A549 (cell line): ENCODE measurements around the gene MOB3A. TPM values are rescaled to one million over a fixed set of nuclear protein-coding genes. Genes with fewer than 3 reads are reported as not detected.

Experiments
- ATAC-seq, 2 experiments: fragments of 200-7000 bp in 1 of 2; fragments of >200 bp in 1 of 2; cut with Nextera tagmentation in 1 of 2; cut with Tn5 transposase in 1 of 2; 3 replicates each; pipeline versions ENCODE4 v1.8.0 to v1.9.1; 2018 to 2020; ENCODE audit warnings: mild to moderate bottlenecking in 1 of 2, moderate library complexity in 1 of 2
- CTCF ChIA-PET: fragments of 300-600 bp; sonication (Branson Sonifier 250); formaldehyde crosslinking; extraction: SDS; loops from one replicate; lab custom pipeline; 2021; ENCODE audit warnings: antibody characterized with exemption, inconsistent platforms; lab: Yijun Ruan, JAX
- POLR2A ChIA-PET: fragments of 350-600 bp; formaldehyde crosslinking; extraction: SDS; loops from one replicate; lab custom pipeline; 2021; ENCODE audit warnings: antibody characterized with exemption, inconsistent platforms; lab: Yijun Ruan, JAX
- DNase-seq, 2 experiments: peaks; one replicate each; pipeline versions ENCODE4 v3.0.0 to v3.0.0-alpha.2; 2011 to 2016; ENCODE audit warnings: low read depth in 1 of 2, low spot score in 1 of 2
- FAIRE-seq: peaks from 2 replicates; lab custom pipeline; 2011; peaks lifted over from hg19 to GRCh38; lab: Jason Lieb, UNC
- H3K27ac ChIP-seq, 2 experiments: fragments of >200 bp; sonication (Bioruptor Twin); formaldehyde crosslinking; 3 replicates each; pipeline ENCODE4 v1.5.1; 2016 to 2017
- H3K4me1 ChIP-seq: fragments of >200 bp; sonication (Bioruptor Twin); formaldehyde crosslinking; 3 replicates; pipeline ENCODE4 v1.6.1; 2016
- H3K4me2 ChIP-seq: fragments of >200 bp; sonication (Bioruptor Twin); formaldehyde crosslinking; 3 replicates; pipeline ENCODE4 v1.6.1; 2016
- H3K4me3 ChIP-seq: fragments of >200 bp; sonication (Bioruptor Twin); formaldehyde crosslinking; 3 replicates; pipeline ENCODE4 v1.5.1; 2016
- H3K9me3 ChIP-seq: fragments of >200 bp; sonication (Bioruptor Twin); formaldehyde crosslinking; 3 replicates; pipeline ENCODE4 v1.6.1; 2016
- CHD2 ChIP-seq: fragments of 150-350 bp; IDR thresholded peaks from 2 replicates; pipeline ENCODE4 v1.6.1; 2014; ENCODE audit warnings: low read length; ENCODE audit not compliant: partially characterized antibody
- CHD4 ChIP-seq: fragments of 200-600 bp; sonication (generic); IDR thresholded peaks from 2 replicates; pipeline ENCODE4 v1.6.1; 2016; ENCODE audit warnings: antibody characterized with exemption, mild to moderate bottlenecking, borderline replicate concordance
- EHF ChIP-seq: fragments of 250-450 bp; sonication (Bioruptor Pico); IDR thresholded peaks from 2 replicates; pipeline ENCODE4 v1.5.0; 2020; ENCODE audit warnings: mild to moderate bottlenecking
- EP300 ChIP-seq, 2 experiments: fragments of >200 bp; sonication (Bioruptor Twin); formaldehyde crosslinking; IDR thresholded peaks; 2 replicates in 1 of 2; 3 replicates in 1 of 2; pipeline ENCODE4 v1.6.1; 2016 to 2017
- ESRRA ChIP-seq: fragments of 150-350 bp; IDR thresholded peaks from 2 replicates; pipeline ENCODE4 v1.6.1; 2014; ENCODE audit warnings: mild to moderate bottlenecking, low read length, borderline replicate concordance
- GATA3 ChIP-seq: IDR thresholded peaks from 2 replicates; pipeline ENCODE4 v1.6.1; 2012; ENCODE audit warnings: borderline replicate concordance
- HDAC2 ChIP-seq: fragments of 200-600 bp; sonication (generic); IDR thresholded peaks from 2 replicates; pipeline ENCODE4 v1.6.1; 2016
- HEYL ChIP-seq: fragments of 250-450 bp; sonication (Bioruptor Pico); IDR thresholded peaks from 2 replicates; pipeline ENCODE4 v1.8.0; 2021; ENCODE audit warnings: mild to moderate bottlenecking, moderate library complexity
- HOXB13 ChIP-seq: fragments of 250-450 bp; sonication (Bioruptor Pico); IDR thresholded peaks from 2 replicates; pipeline ENCODE4 v1.5.0; 2020; ENCODE audit warnings: low read depth, mild to moderate bottlenecking, moderate library complexity
- JUNB ChIP-seq: fragments of >200 bp; sonication (Bioruptor Twin); formaldehyde crosslinking; IDR thresholded peaks from 2 replicates; pipeline ENCODE4 v1.6.1; 2016
- MAZ ChIP-seq: fragments of 150-350 bp; IDR thresholded peaks from 2 replicates; pipeline ENCODE4 v1.6.1; 2014; ENCODE audit warnings: antibody characterized with exemption, low read depth, low read length, borderline replicate concordance
- NFE2L2 ChIP-seq: fragments of 150-350 bp; conservative IDR thresholded peaks from 2 replicates; pipeline ENCODE4 v1.6.1; 2014; ENCODE audit warnings: low read length
- NPAS2 ChIP-seq: fragments of 250-450 bp; sonication (Bioruptor Pico); IDR thresholded peaks from 2 replicates; pipeline ENCODE4 v1.8.0; 2022; ENCODE audit warnings: mild to moderate bottlenecking, moderate library complexity, borderline replicate concordance
- POLR2A ChIP-seq: IDR thresholded peaks from 2 replicates; pipeline ENCODE4 v1.6.1; 2012; ENCODE audit warnings: mild to moderate bottlenecking, low read length
- POLR2AphosphoS2 ChIP-seq: conservative IDR thresholded peaks from 2 replicates; pipeline ENCODE4 v1.6.1; 2012; ENCODE audit warnings: low read length, improper control_type of control experiment, inconsistent platforms
- RCOR1 ChIP-seq: fragments of 150-350 bp; IDR thresholded peaks from 2 replicates; pipeline ENCODE4 v1.6.1; 2014; ENCODE audit warnings: antibody characterized with exemption, low read length, low read depth
- SMC3 ChIP-seq: fragments of >200 bp; sonication (Bioruptor Twin); formaldehyde crosslinking; IDR thresholded peaks from 3 replicates; pipeline ENCODE4 v1.6.1; 2018; ENCODE audit warnings: inconsistent platforms
- ZC3H11A ChIP-seq: fragments of 450-650 bp; IDR thresholded peaks from 2 replicates; pipeline ENCODE4 v1.6.1; 2014; ENCODE audit warnings: antibody characterized with exemption, mild to moderate bottlenecking
- ZNF302 ChIP-seq: fragments of 250-450 bp; sonication (Bioruptor Pico); IDR thresholded peaks from 2 replicates; pipeline ENCODE4 v1.9.0; 2021; ENCODE audit warnings: inconsistent platforms, mild to moderate bottlenecking, moderate library complexity
- WGBS: methylation state at CpG from one replicate; pipeline ENCODE4 v1.1.6; 2017; ENCODE audit errors: missing lambda C conversion rate; 5-methylcytosine and 5-hydroxymethylcytosine counted together
- polyA plus RNA-seq, 4 experiments: library from polyadenylated mRNA; depleted of rRNA in 3 of 4; stranded (reverse); fragments of >200 nt; fragmentation: RNase III in 1 of 4; extraction: RNeasy Plus Mini Kit Qiagen cat#74134 plus additional on column Dnase treatment in 1 of 4; gene quantifications; 2 replicates in 3 of 4; 3 replicates in 1 of 4; pipeline ENCODE4 v1.2.3, GENCODE V29; 2011 to 2017
- TF ChIP-seq, protein P1 (sequence below): fragments of >200 bp; sonication (Bioruptor Twin); formaldehyde crosslinking; IDR thresholded peaks from 3 replicates; pipeline ENCODE4 v1.6.1; 2016
- TF ChIP-seq, protein P2 (sequence below): IDR thresholded peaks from 2 replicates; pipeline ENCODE4 v1.6.1; 2012; ENCODE audit warnings: low read depth, borderline replicate concordance
- TF ChIP-seq, protein P3 (sequence below): fragments of 450-650 bp; IDR thresholded peaks from 2 replicates; pipeline ENCODE4 v1.6.1; 2014; ENCODE audit warnings: antibody characterized with exemption

The MOB3A gene
- polyA plus RNA-seq, 2 of the 4 experiments (the other 2 are of a cell fraction) = 9.1 to 10.9 TPM

DNA sequence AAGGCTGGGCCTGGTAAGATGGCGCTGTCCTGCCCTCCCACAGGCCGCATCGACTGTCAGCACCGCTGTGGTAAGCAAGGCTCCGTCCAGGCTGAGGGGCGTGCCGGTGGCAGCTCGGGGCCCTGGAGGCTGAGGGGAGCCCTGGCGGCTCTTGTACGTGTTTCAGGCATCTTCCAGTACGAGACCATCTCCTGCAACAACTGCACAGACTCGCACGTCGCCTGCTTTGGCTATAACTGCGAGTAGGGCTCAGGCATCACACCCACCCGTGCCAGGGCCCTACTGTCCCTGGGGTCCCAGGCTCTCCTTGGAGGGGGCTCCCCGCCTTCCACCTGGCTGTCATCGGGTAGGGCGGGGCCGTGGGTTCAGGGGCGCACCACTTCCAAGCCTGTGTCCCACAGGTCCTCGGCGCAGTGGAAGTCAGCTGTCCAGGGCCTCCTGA lies 1.8 kb upstream of the MOB3A start:
- Histone ChIP-seq H3K9me3 (no peaks in the 10 kb centered on the region), H3K4me3 (no peak overlapping the region), H3K4me1 (peaks cover 14% of the 10 kb centered on the region; the same call in 1 of the 3 replicates), H3K27ac (no peak overlapping the region), H3K4me2 (no peak overlapping the region; the same call in 2 of the 3 replicates)
- 80% methylated on average over 6 of the region's 23 CpGs for WGBS
- ATAC-seq = no peak
- no peak for DNase-seq
- no peak for FAIRE-seq
- ChIA-PET POLR2A (no interaction called here), CTCF (interaction anchor here (0.8 to 1.3 kb wide), 2 partner anchors 11 to 18 kb away, joined by 3 to 4 read pairs; no protein-coding TSS in a partner anchor)
- TF ChIP-seq CHD4 (no peak), HEYL (CRISPR knock-in tag) (no peak), NFE2L2 (no peak), JUNB (no peak), NPAS2 (CRISPR knock-in tag) (no peak), HOXB13 (no peak), ZNF302 (CRISPR knock-in tag) (no peak), HDAC2 (no peak), GATA3 (no peak), POLR2A (no peak), EP300 (IDR thresholded peaks at IDR 0.05) (no peak), ESRRA (no peak), MAZ (no peak), RCOR1 (no peak), POLR2AphosphoS2 (no peak), EHF (CRISPR knock-in tag) (no peak), CHD2 (no peak)
- TF ChIP-seq, protein P1, sequence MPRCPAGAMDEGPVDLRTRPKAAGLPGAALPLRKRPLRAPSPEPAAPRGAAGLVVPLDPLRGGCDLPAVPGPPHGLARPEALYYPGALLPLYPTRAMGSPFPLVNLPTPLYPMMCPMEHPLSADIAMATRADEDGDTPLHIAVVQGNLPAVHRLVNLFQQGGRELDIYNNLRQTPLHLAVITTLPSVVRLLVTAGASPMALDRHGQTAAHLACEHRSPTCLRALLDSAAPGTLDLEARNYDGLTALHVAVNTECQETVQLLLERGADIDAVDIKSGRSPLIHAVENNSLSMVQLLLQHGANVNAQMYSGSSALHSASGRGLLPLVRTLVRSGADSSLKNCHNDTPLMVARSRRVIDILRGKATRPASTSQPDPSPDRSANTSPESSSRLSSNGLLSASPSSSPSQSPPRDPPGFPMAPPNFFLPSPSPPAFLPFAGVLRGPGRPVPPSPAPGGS = no peak
- TF ChIP-seq, protein P2, sequence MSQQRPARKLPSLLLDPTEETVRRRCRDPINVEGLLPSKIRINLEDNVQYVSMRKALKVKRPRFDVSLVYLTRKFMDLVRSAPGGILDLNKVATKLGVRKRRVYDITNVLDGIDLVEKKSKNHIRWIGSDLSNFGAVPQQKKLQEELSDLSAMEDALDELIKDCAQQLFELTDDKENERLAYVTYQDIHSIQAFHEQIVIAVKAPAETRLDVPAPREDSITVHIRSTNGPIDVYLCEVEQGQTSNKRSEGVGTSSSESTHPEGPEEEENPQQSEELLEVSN = no peak
- TF ChIP-seq, protein P3, sequence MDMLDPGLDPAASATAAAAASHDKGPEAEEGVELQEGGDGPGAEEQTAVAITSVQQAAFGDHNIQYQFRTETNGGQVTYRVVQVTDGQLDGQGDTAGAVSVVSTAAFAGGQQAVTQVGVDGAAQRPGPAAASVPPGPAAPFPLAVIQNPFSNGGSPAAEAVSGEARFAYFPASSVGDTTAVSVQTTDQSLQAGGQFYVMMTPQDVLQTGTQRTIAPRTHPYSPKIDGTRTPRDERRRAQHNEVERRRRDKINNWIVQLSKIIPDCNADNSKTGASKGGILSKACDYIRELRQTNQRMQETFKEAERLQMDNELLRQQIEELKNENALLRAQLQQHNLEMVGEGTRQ = no peak

DNA sequence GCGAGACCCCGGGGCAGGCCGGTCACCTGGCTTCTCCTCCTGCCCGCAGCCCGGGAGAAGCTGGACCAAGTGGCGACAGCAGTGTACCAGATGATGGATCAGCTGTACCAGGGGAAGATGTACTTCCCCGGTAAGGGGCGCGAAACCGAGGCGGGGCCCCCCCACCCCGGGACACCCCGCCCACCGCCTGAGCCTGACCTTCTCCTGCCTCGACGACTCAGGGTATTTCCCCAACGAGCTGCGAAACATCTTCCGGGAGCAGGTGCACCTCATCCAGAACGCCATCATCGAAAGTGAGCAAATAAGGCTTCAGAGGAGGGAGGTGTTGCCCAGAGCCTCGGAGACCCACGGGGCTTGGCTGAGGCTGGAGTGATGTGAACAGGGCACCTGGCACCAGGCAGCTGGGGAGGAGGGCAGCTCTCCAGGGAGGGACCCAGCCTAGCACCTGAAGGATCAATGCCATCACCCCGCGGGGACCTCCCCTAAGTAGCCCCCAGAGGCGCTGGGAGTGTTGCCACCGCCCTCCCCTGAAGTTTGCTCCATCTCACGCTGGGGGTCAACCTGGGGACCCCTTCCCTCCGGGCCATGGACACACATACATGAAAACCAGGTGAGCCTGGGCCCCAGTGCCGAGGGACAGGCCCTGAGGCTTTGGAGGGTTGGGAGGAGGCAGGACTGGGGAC lies 1.2 kb upstream of the MOB3A start:
- peak overlapping the region; percentile 40 for H3K4me3 ChIP-seq
- no peaks in the 10 kb centered on the region for H3K9me3 ChIP-seq
- ChIA-PET CTCF (interaction anchor here (0.8 to 1.3 kb wide), 3 partner anchors 11 to 33 kb away, joined by 3 to 4 read pairs (median 4); no protein-coding TSS in a partner anchor), POLR2A (no interaction called here)
- peak overlapping the region; percentile 76 for H3K4me2 ChIP-seq
- FAIRE-seq = no peak
- ATAC-seq = peak in 1 of 2 experiments; percentile 17; a peak in 2 of 6 replicates
- peaks cover 14% of the 10 kb centered on the region; the same call in 1 of the 3 replicates for H3K4me1 ChIP-seq
- peak overlapping the region in 1 of 2 experiments; percentile 62; a peak in 2 of 6 replicates for H3K27ac ChIP-seq
- 54% methylated on average over 11 of the region's 30 CpGs for WGBS
- no peak for DNase-seq
- TF ChIP-seq ZC3H11A (no peak), SMC3 (no peak)
